Measurements from ENCODE around the gene OR6C1.

OR6C1 gene

DNA sequence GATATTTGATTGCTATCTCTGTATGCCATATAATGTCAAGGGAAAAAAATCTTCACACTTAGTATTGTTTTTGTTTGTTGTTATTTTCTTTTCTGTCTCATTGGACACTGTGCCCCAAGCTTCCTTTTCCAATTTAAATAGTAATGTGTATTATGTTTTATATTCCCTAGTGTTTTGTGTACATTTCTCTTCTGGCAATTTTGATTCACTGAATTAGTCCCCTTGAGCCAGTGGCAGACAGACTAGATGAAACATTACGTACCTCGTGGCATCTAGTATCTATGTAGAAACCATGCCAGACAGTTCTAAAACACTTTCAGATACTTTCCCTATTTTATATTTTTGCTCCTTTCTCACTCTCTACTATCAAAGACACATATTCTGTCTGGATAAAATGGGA, at the start of gene OR6C1:
Gene OR6C1 (plus strand): TSS at position 301 of the 400 bp plus-strand sequence. CDS start 6,257 bp downstream, outside the sequence.
- TF ChIP-seq GATA2 (IDR thresholded peaks at IDR 0.05; ENCODE audit: low read depth, low read length) = no peak
- TF ChIP-seq GATA3 (IDR thresholded peaks at IDR 0.05; ENCODE audit: low read depth, low read length) = no peak

DNA sequence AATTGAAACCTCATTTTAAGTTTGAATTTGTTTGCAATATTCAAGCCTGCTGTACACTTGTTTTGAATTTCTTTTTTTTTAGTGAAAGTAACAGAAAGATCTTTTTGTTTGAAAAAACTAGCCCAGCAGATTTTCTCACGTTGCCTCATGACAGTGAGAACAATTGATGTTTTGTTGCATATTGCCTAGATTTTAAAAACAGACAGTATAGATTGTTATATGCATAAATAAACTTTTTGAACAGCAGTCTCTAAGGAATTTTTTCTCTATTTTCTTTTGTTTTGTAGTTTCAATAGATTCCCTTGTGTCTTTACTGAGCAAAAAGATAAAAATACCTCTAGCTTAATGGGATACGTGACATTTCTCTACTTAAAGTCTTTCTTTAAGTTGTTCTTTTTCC, 33.2 kb upstream of the OR6C1 start:
- no peak for TF ChIP-seq GATA3 (IDR thresholded peaks at IDR 0.05; ENCODE audit: low read depth, low read length)

DNA sequence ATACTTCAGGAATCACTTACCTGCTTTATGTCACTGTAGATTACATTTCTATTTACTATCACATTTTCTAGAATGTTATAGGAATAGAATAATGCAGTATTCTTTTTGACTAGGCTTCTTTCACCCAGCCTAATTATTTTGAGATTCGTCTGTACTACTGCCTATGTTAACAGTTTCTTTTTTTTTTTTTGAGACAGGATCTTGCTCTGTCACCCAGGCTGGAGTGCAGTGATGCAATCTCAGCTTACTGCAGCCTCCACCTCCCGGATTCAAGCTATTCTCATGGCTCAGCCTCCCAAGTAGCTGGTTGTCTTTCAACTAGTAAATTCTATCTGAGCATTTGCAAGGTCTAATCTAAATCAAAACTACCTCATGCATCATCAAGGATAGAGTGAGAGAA, 24.1 kb upstream of the OR6C1 start:
- TF ChIP-seq GATA2 (IDR thresholded peaks at IDR 0.05; ENCODE audit: low read depth, low read length) (no peak), GATA3 (IDR thresholded peaks at IDR 0.05; ENCODE audit: low read depth, low read length) (no peak)

DNA sequence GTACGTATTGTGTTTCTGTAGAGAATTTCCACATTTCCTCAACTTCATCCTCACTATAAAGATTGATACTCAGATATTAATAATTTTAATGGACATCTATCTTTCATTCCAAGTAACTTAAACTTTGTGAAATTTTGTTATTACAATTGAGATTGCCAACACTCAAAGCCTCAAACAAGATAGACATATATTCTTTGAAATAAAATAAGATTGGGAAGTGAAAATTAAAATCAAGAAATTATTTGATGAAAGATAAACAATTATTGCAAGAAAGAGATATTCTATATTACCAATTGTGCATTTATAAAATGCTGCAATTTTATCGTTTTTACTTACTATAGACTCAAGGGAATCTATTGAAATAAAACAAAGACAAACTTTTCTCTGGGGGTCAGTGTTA, 17.7 kb upstream of the OR6C1 start, which contains the start of gene OR6C6:
Gene OR6C6 (minus strand): TSS at position 101 of the 400 bp plus-strand sequence. CDS start 1,337 bp downstream, outside the sequence.
- TF ChIP-seq GATA3 (IDR thresholded peaks at IDR 0.05; ENCODE audit: low read depth, low read length) (no peak), GATA2 (IDR thresholded peaks at IDR 0.05; ENCODE audit: low read depth, low read length) (no peak)

DNA sequence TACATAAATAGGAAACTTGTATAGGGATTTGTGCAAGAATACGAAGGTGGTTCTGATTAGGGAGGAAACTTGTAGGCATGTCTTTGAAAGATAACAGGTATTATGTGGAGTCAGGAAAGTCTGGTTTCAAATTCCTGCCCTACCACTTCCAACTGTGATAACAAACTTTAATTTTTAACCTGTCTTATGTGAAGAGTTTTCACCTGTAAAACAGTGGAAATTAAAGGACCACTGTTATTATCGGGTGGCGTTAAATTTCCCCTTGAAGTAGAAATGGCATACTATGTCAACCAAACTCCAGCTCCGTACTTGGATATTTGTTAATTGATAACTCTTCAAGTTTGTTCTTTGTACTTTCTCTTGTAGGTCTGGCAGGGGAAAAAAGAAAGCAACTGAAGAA, 6.1 kb downstream of the OR6C1 start:
- TF ChIP-seq GATA2 (IDR thresholded peaks at IDR 0.05; ENCODE audit: low read depth, low read length) = no peak

DNA sequence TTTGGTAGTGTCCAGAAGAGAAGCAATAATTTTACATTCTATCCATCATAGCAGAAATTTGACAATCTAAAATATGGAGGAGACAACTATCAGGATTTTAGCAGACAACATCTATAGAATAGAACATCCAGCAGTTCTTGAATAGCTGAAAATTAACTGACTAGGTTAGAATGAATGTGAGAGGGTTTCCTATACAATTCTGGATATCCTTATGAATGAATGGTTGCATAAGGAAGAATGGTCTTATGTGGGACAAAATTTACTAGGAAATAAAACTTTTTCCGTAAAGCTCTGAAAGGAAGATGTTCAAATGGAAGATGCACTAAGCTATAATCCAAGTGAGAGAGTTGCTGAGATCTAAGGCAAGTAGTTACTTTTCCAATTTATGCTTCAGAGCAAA, 16.3 kb downstream of the OR6C1 start, which contains the start of gene OR6C3:
Gene OR6C3 (plus strand): TSS at position 301 of the 400 bp plus-strand sequence. CDS start 955 bp downstream, outside the sequence.
- no peak for TF ChIP-seq GATA2 (IDR thresholded peaks at IDR 0.05; ENCODE audit: low read depth, low read length)
- TF ChIP-seq GATA3 (IDR thresholded peaks at IDR 0.05; ENCODE audit: low read depth, low read length) = no peak

DNA sequence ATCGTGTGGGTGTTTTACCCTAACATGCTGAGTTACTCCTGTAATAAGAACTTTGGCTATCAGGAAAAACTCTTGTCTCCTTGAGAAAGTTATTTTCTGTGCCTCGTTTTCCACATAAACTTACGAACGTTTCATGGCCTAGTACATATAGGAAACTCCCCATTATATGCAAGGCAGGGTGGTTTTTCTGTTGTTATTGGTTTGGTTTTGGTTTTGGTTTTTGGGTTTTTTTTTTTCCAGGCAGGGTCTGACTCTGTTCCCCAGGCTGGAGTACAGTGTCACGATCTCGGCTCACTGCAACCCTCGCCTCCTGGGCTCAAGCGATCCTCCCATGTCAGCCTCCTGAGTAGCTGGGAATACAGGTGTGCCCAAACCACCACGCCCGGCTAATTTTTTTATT, 21.9 kb downstream of the OR6C1 start:
- TF ChIP-seq GATA2 (IDR thresholded peaks at IDR 0.05; ENCODE audit: low read depth, low read length) = no peak
- no peak for TF ChIP-seq GATA3 (IDR thresholded peaks at IDR 0.05; ENCODE audit: low read depth, low read length)

DNA sequence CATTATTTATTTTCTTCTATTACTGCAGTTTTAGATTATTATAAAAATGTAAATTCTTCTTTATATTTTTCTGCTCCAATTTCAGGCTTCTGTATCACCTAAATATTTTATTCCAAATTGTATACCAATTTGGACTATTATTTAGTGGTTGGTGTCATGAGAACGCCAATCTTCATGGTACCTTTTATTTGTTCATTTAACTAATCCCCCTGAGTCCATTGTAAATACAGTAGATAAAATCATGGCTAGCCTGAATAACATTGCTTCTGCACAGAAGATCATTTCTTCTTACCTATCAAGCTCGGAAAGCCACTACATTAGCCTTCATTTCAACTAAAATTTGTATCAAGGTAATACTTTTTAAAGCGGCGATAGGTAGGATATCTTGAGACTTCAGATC, 48.5 kb downstream of the OR6C1 start, which contains the start of gene OR6C75:
Gene OR6C75 (plus strand): TSS at position 301 of the 400 bp plus-strand sequence. CDS start 2,136 bp downstream, outside the sequence.
- TF ChIP-seq GATA3 (IDR thresholded peaks at IDR 0.05; ENCODE audit: low read depth, low read length) (no peak), GATA2 (IDR thresholded peaks at IDR 0.05; ENCODE audit: low read depth, low read length) (no peak)

DNA sequence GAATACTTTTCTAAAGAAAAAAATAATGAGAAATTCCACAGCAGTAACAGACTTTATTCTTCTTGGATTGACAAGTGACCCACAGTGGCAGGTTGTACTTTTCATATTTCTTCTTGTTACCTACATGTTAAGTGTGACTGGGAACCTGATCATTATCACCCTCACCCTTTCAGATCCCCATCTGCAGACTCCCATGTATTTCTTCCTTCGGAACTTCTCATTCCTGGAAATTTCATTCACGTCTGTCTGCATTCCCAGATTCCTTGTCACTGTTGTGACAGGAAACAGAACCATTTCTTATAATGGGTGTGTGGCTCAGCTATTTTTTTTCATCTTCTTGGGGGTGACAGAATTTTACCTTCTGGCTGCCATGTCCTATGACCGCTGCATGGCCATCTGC, 50.9 kb downstream of the OR6C1 start:
- no peak for TF ChIP-seq GATA3 (IDR thresholded peaks at IDR 0.05; ENCODE audit: low read depth, low read length)
- TF ChIP-seq GATA2 (IDR thresholded peaks at IDR 0.05; ENCODE audit: low read depth, low read length) = no peak
